SK-N-SH (cell line): ENCODE data around the gene POU2F1. TPM values are rescaled to one million over a fixed set of nuclear protein-coding genes. Genes with fewer than 3 reads are reported as not detected.

Experiments used
- CTCF ChIA-PET: fragments of 300-600, 350-600 bp; formaldehyde crosslinking; extraction: SDS; loops from one replicate; lab custom pipeline; 2021; lab: Yijun Ruan, JAX
- POLR2A ChIA-PET: fragments of 350-600 bp; sonication (Branson Sonifier 250); formaldehyde crosslinking; extraction: SDS; loops from one replicate; lab custom pipeline; 2020; ENCODE audit warnings: antibody characterized with exemption, inconsistent platforms; lab: Yijun Ruan, JAX
- DNase-seq: peaks from one replicate; pipeline ENCODE4 v3.0.0; 2012
- H2AFZ ChIP-seq: fragments of 200-600 bp; sonication (generic); 2 replicates; pipeline ENCODE4 v1.8.1; 2016; ENCODE audit warnings: antibody characterized with exemption, mild to moderate bottlenecking, low read depth
- H3F3A ChIP-seq: fragments of 200-600 bp; sonication (generic); replicated peaks from 2 replicates; pipeline ENCODE3; 2016; ENCODE audit warnings: antibody characterized with exemption, mild to moderate bottlenecking; ENCODE audit not compliant: insufficient read depth
- H3K27ac ChIP-seq, 2 experiments: fragments of 200-500 bp in 1 of 2; fragments of 200-600 bp in 1 of 2; sonication (Bioruptor generic) in 1 of 2; sonication (generic), shearing (Covaris generic) in 1 of 2; 2 replicates each; pipeline versions ENCODE4 v1.5.1 to v1.6.1; 2014 to 2016; ENCODE audit warnings: low read depth in 2 of 2, inconsistent platforms in 1 of 2, low read length in 1 of 2, mild to moderate bottlenecking in 1 of 2, mixed read lengths in 1 of 2
- H3K27me3 ChIP-seq: fragments of 200-600 bp; sonication (generic), shearing (Covaris generic); 2 replicates; pipeline ENCODE4 v1.6.1; 2016; ENCODE audit warnings: mixed run types; ENCODE audit not compliant: insufficient read depth
- H3K36me3 ChIP-seq, 2 experiments: fragments of 200-500 bp in 1 of 2; fragments of 200-600 bp in 1 of 2; sonication (Bioruptor generic) in 1 of 2; sonication (generic) in 1 of 2; replicated peaks in 1 of 2; 2 replicates each; pipeline versions ENCODE3 to v1.5.1; 2014 to 2016; ENCODE audit warnings: low read length in 1 of 2, mild to moderate bottlenecking in 1 of 2; ENCODE audit not compliant: insufficient read depth in 2 of 2, control insufficient read depth in 1 of 2
- H3K4me1 ChIP-seq, 2 experiments: fragments of 200-500 bp in 1 of 2; fragments of 200-600 bp in 1 of 2; sonication (Bioruptor generic) in 1 of 2; sonication (generic), shearing (Covaris generic) in 1 of 2; 2 replicates each; pipeline versions ENCODE4 v1.5.1 to v1.6.1; 2014 to 2016; ENCODE audit warnings: low read depth in 1 of 2, low read length in 1 of 2, mixed run types in 1 of 2; ENCODE audit not compliant: insufficient read depth in 2 of 2, control insufficient read depth in 1 of 2
- H3K4me2 ChIP-seq: fragments of 200-600 bp; sonication (generic), shearing (Covaris generic); 2 replicates; pipeline ENCODE4 v1.6.1; 2017; ENCODE audit warnings: mixed run types
- H3K4me3 ChIP-seq, 2 experiments: fragments of 200-500 bp in 1 of 2; fragments of 200-600 bp in 1 of 2; sonication (Bioruptor generic) in 1 of 2; sonication (generic), shearing (Covaris generic) in 1 of 2; 2 replicates each; pipeline versions ENCODE4 v1.5.1 to v1.8.1; 2014 to 2016; ENCODE audit warnings: low read depth in 2 of 2, inconsistent platforms in 1 of 2, low read length in 1 of 2, mild to moderate bottlenecking in 1 of 2, mixed read lengths in 1 of 2, moderate library complexity in 1 of 2
- H3K79me2 ChIP-seq: fragments of 200-600 bp; sonication (generic); 2 replicates; pipeline ENCODE4 v1.8.1; 2017; ENCODE audit warnings: mild to moderate bottlenecking; ENCODE audit not compliant: insufficient read depth
- H3K9ac ChIP-seq: fragments of 200-600 bp; sonication (generic); 2 replicates; pipeline ENCODE4 v1.6.1; 2017; ENCODE audit warnings: mixed run types
- H3K9me2 ChIP-seq: fragments of 200-600 bp; sonication (generic); 2 replicates; pipeline ENCODE4 v1.6.1; 2017; ENCODE audit warnings: mixed run types
- H3K9me3 ChIP-seq: fragments of 200-600 bp; sonication (generic); 2 replicates; pipeline ENCODE4 v1.6.1; 2017; ENCODE audit warnings: mixed run types, mild to moderate bottlenecking, moderate library complexity
- H4K20me1 ChIP-seq: fragments of 200-600 bp; sonication (generic); 2 replicates; pipeline ENCODE4 v1.6.1; 2017; ENCODE audit warnings: mild to moderate bottlenecking, mixed run types; ENCODE audit not compliant: insufficient read depth
- EP300 ChIP-seq, 2 experiments: IDR thresholded peaks; 2 replicates each; pipeline versions ENCODE4 v1.4.0 to v1.6.1; 2012; ENCODE audit warnings: borderline replicate concordance in 1 of 2, low read depth in 1 of 2, low read length in 1 of 2
- FOSL2 ChIP-seq: IDR thresholded peaks from 2 replicates; pipeline ENCODE4 v1.4.0; 2012; ENCODE audit warnings: low read depth, mild to moderate bottlenecking, moderate library complexity, borderline replicate concordance
- FOXJ3 ChIP-seq: sonication (generic); formaldehyde crosslinking; IDR thresholded peaks from 2 replicates; pipeline ENCODE4 v1.5.1; 2020; ENCODE audit warnings: mild to moderate bottlenecking, missing genetic modification reagents
- GATA2 ChIP-seq: sonication (generic); formaldehyde crosslinking; IDR thresholded peaks from 2 replicates; pipeline ENCODE4 v1.5.0; 2020; ENCODE audit warnings: mild to moderate bottlenecking, missing genetic modification reagents
- IRF3 ChIP-seq: fragments of 150-350 bp; IDR thresholded peaks from 2 replicates; pipeline ENCODE4 v1.6.1; 2016; ENCODE audit warnings: mild to moderate bottlenecking, low read depth, low read length
- JUND ChIP-seq: IDR thresholded peaks from 2 replicates; pipeline ENCODE4 v1.4.0; 2012
- MEF2A ChIP-seq: IDR thresholded peaks from 2 replicates; pipeline ENCODE4 v1.4.0; 2012; ENCODE audit warnings: low read depth, borderline replicate concordance
- MXI1 ChIP-seq: IDR thresholded peaks from 2 replicates; pipeline ENCODE4 v1.6.1; 2012; ENCODE audit warnings: mild to moderate bottlenecking, low read depth, low read length, improper control_type of control experiment
- POLR2AphosphoS5 ChIP-seq: IDR thresholded peaks from 2 replicates; pipeline ENCODE4 v1.6.1; 2012; ENCODE audit warnings: low read depth, low read length
- RCOR1 ChIP-seq: fragments of 150-350 bp; IDR thresholded peaks from 2 replicates; pipeline ENCODE4 v1.6.1; 2017; ENCODE audit warnings: antibody characterized with exemption, low read length
- SIN3A ChIP-seq: IDR thresholded peaks from 2 replicates; pipeline ENCODE4 v1.6.1; 2012; ENCODE audit warnings: low read depth, mild to moderate bottlenecking, low read length, moderate library complexity, borderline replicate concordance
- SMC3 ChIP-seq: IDR thresholded peaks from 2 replicates; pipeline ENCODE4 v1.6.1; 2012; ENCODE audit warnings: low read depth, low read length, improper control_type of control experiment
- TAF1 ChIP-seq: IDR thresholded peaks from 2 replicates; pipeline ENCODE4 v1.6.1; 2012; ENCODE audit warnings: low read depth, mild to moderate bottlenecking, low read length, moderate library complexity, borderline replicate concordance
- TCF12 ChIP-seq: IDR thresholded peaks from 2 replicates; pipeline ENCODE4 v1.4.0; 2012
- TEAD4 ChIP-seq: IDR thresholded peaks from 2 replicates; pipeline ENCODE4 v1.4.0; 2012; ENCODE audit warnings: mild to moderate bottlenecking, borderline replicate concordance; ENCODE audit not compliant: insufficient read depth
- USF1 ChIP-seq: IDR thresholded peaks from 2 replicates; pipeline ENCODE4 v1.4.0; 2012; ENCODE audit warnings: low read depth, borderline replicate concordance
- WGBS: methylation state at CpG from one replicate; pipeline ENCODE4 v1.1.6; 2017; ENCODE audit warnings: low lambda C conversion rate; 5-methylcytosine and 5-hydroxymethylcytosine counted together
- polyA plus RNA-seq, 3 experiments: library from polyadenylated mRNA; depleted of rRNA; stranded (reverse); fragments of >200 nt; gene quantifications; 2 replicates each; pipeline ENCODE4 v1.2.3, GENCODE V29; 2012
- TF ChIP-seq, protein P1 (sequence below): fragments of 150-350 bp; IDR thresholded peaks from 2 replicates; pipeline ENCODE4 v1.6.1; 2017; ENCODE audit warnings: antibody characterized with exemption, low read length, low read depth, borderline replicate concordance
- TF ChIP-seq, protein P2 (sequence below): IDR thresholded peaks from 2 replicates; pipeline ENCODE4 v1.4.0; 2012; ENCODE audit warnings: low read depth

POU2F1 gene
- polyA plus RNA-seq, 1 of the 3 experiments (the other 2 are of a cell fraction): 1.2 TPM

- no peak for TF ChIP-seq IRF3
Observed at GRCh38 chr1:167191958-167192357, 28.7 kb upstream of the POU2F1 start (continued).

DNA sequence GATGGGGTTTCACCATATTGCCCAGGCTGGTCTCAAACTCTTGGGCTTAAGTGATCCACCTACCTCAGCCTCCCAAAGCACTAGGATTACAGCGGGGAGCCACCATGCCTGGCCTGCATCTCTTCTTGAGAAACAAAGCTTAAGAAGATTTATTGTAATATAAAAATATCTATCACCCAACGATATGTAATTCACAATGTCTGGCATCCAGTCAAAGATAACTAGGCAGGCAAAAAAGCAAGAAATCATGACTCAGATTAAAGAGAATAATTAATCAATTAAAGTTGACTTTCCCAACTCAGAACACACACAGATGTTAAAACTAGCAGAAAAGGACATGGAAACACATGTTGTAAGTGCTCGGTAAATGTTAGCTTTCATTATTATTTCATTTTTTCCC is 26.5 kb upstream of the POU2F1 start:
- no peaks in the 10 kb centered on the region for H3F3A ChIP-seq
- H3K4me2 ChIP-seq: no peak overlapping the region
- H3K27me3 ChIP-seq: peaks cover 7% of the 10 kb centered on the region; the same call in 1 of the 2 replicates
- H3K9me2 ChIP-seq: no peaks in the 10 kb centered on the region
- H3K4me1 ChIP-seq: peaks cover 0 to 11% of the 10 kb centered on the region in 2 experiments; a peak in 1 of 4 replicates
- no peaks in the 10 kb centered on the region for H4K20me1 ChIP-seq
- no peaks in the 10 kb centered on the region for H3K9me3 ChIP-seq
- H3K9ac ChIP-seq: no peak overlapping the region
- CTCF ChIA-PET: no interaction called here
- POLR2A ChIA-PET: no interaction called here
- TF ChIP-seq, protein P1, sequence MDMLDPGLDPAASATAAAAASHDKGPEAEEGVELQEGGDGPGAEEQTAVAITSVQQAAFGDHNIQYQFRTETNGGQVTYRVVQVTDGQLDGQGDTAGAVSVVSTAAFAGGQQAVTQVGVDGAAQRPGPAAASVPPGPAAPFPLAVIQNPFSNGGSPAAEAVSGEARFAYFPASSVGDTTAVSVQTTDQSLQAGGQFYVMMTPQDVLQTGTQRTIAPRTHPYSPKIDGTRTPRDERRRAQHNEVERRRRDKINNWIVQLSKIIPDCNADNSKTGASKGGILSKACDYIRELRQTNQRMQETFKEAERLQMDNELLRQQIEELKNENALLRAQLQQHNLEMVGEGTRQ: no peak
- TF ChIP-seq MEF2A: no peak
- no peak for TF ChIP-seq TAF1
- TF ChIP-seq FOSL2: no peak
- TF ChIP-seq TCF12: no peak
- TF ChIP-seq, protein P2, sequence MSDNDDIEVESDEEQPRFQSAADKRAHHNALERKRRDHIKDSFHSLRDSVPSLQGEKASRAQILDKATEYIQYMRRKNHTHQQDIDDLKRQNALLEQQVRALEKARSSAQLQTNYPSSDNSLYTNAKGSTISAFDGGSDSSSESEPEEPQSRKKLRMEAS: no peak
- TF ChIP-seq IRF3: no peak
- no peak for TF ChIP-seq TEAD4
- TF ChIP-seq SMC3: no peak
- TF ChIP-seq RCOR1: no peak
- no peak for TF ChIP-seq POLR2AphosphoS5
- TF ChIP-seq SIN3A: no peak
- no peak for TF ChIP-seq USF1
- no peak for TF ChIP-seq GATA2
- TF ChIP-seq JUND: no peak
- no peak for TF ChIP-seq MXI1
- TF ChIP-seq FOXJ3 (CRISPR knock-in tag): no peak
- TF ChIP-seq EP300 (IDR thresholded peaks at IDR 0.05; ENCODE audit: borderline replicate concordance in 1 of 2, low read depth in 1 of 2, low read length in 1 of 2): no peak
- H3K79me2 ChIP-seq: no peaks in the 10 kb centered on the region
- H3K4me3 ChIP-seq: no peak overlapping the region
- no peaks in the 10 kb centered on the region for H3K36me3 ChIP-seq
- no peak overlapping the region for H3K27ac ChIP-seq
- WGBS: 73% methylated on average over 3 of the region's 3 CpGs
- DNase-seq: no peak
- no peak overlapping the region for H2AFZ ChIP-seq
